GM10847 (cell line): Measurements from ENCODE around the gene ZGRF1.

Experiments
- POLR2A ChIP-seq: IDR thresholded peaks from 2 replicates; pipeline ENCODE4 v1.6.1; 2011; ENCODE audit not compliant: insufficient read length; ENCODE audit errors: extremely low read depth

The ZGRF1 gene

DNA sequence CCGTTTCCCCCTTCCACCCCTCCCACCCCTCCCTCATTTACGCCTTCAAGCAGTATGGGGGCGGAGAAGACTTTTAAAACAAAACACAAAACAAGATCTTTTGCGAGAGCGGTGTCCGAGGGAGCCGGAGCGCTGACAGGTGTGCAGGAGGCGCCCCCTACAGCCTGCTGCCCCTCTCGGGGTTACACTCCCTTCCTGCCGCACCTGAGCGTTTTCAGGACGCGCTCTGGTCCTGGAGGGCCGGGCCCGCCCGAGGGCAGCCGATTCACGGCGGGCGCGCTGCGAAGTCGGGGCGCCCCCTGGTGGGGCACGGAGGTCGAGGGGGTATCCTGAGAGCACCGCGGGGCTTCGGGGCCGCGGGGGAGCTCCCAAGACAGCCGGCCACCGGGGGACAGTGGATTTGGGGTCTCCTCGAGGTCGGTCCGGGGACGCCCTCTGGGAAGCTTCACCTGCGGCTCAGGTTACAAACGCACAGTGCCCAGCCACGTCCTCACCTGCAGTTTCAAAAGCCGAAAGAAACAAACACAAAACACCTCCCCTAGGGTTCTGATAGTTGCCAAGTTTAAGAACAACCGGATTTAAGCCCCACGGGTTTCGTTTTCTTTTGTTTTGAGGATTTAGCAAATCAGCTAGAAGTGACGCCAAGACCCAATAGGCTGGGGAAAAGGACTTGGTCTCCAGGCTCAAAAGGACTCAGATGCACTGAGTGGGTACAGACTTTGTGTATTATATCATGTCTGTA, 112.8 kb downstream of the ZGRF1 start:
- no peak for TF ChIP-seq POLR2A

DNA sequence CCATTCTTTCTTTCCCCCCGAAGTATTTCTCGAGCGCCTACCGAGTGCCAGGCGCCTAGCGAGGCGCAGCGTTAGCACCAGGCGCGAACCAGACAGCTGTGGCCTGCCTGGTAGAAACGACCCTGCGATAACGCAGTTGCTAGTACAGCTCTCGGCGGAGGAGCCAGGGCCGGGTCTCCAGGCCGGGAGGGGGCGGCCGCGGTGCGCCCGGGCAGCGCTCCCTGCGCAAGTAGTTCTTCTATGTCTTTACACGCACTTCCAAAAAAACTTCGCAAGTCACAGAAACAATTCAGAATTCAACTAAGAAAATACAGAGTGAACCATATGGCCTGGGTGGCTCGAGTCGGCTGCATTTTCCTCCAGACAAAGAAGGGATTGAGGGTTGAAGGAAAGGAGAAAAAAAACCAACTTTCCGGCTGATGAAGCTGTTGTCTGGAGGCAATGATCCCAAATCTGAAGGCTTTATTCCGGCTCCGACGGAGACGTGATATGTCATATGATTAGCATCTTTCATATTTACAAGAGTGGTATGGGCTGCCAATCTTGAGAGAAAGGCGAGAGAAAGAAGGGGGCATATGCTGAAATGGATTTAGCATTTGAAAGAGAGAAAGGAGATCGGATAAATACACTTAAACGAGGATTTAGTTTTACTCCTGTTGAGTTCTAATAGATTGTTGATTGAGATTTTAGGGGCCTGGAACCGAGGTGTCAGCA, 113.5 kb downstream of the ZGRF1 start:
- no peak for TF ChIP-seq POLR2A

DNA sequence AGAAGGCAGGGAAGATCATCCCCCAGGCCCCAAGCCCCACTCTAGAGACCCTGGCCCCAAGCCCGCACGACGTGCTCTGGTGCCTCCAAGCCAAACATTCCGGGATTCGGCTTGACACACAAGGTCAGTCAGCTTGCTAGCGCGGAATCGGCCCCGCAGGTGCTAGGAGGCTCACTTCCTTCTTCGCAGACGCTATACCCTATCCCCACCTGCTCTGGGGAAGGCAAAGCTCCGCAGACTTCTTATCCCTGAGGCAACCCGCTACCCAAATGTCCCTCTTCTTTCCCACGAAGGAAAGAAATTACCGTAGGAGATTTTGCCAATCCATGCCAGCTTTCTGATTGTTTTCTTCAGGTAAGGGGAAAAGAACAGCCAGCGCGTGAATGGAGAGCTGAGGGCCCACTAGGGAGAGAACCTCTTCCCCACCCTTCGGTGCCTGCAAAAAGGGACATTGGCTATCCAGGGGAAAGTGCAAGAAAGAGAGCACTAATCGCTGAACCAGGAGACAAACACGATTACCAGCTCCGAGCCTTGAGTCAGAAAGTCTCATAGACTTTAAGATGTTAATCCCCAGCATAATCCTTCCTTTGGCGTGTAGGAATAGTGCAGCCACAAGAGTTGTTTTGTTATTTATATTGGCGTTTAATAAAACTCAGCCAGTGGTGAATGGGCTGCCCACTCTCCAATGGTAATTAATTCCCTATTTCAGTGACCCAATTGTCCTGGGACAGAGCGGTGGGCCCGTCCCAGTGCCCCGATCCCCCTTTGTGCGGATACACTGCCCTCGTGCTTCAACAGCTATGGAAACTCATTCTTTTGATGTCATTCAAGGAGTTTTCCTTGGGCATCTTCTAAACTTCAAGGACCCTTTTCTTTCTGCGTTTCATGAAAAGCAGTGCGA, 115.3 kb downstream of the ZGRF1 start:
- TF ChIP-seq POLR2A: no peak

DNA sequence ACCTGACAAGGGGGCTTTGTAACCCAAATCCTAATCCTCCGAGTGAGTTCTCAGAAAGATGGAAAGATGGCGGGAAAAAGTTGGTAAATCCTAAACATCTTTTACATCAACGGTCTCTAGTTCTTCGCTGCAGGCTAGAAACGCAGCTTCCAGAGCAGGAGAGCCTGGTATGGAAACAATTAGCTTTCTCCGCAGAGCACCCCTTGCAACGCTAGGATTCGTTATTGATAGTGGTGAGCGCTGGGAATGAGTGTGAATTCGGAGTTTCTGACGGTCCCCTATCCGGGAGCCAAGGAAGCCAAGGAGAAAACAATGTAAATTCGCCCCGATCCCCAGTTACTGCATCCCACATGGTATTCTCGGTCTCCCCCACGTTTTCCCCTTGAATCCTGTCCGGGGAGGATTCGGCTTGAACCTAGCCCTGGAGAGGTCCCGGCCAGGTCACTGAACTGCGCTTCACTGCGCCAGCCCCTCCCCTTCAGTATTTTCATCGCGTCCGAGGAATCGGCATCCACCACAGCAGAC, 116.0 kb downstream of the ZGRF1 start:
- TF ChIP-seq POLR2A: no peak

DNA sequence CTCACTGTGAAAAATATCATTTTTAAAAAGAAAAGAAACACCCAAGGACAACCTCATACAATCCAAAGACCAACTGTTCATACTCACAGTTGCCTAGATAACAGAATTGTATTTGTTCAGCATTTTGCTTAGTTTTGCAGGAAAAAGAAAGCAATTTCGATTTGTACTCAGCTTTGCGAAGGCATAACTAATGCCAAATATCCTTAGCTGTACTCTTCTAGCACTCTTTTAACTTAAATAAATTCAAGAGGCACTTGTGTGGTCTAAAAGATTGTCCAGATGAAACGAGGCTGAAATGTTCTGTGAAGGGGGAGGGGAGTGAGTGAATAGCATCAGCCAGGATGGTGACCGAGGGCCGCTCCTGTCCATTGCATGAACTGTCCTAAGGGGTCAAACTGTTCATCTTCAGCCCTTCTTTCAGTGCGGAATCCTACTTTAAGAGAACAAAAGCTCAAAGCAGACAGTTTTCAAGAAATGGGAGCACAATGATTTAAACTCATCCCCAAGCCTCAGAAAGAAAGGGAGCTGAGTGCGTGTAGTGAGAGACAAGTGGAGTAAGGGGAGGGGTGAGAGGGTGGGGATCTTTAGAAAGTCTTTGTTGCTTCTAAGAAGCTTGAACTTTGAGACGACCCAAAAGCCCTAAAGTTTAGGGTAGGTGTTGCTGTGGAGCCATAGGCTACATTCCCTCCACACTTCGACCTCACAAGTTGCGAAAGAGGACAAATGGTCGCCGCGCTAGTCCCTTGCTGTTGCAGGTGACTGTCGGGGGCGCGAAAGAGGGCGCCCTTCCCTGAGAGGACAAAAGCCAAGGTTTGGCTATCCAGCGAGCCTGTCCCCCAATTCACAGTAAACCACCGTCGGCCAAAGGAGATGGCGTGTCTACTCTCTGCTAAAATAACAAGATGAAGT, 116.8 kb downstream of the ZGRF1 start:
- TF ChIP-seq POLR2A: no peak

- TF ChIP-seq POLR2A: no peak
Observed at GRCh38 chr4:112518675-112519074, 118.0 kb downstream of the ZGRF1 start.

DNA sequence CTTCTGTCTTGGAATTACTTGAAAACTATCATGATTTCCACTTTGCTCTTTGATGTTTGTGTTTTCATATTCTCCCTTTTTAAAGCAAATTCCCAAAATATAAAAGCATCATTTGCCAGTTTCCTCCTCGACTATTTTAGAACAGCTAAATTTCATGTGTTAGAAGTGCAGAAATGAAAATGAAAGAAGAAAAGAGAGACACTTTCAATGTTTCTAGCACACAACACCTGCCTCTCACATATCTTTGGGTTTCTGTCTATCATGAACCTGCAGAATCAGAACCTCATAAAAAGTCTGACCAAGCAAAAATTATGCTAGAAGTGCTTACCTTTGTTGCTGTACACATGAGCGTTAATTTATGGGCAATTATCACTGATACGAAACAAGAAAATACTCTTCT, 118.8 kb downstream of the ZGRF1 start:
- TF ChIP-seq POLR2A: no peak

DNA sequence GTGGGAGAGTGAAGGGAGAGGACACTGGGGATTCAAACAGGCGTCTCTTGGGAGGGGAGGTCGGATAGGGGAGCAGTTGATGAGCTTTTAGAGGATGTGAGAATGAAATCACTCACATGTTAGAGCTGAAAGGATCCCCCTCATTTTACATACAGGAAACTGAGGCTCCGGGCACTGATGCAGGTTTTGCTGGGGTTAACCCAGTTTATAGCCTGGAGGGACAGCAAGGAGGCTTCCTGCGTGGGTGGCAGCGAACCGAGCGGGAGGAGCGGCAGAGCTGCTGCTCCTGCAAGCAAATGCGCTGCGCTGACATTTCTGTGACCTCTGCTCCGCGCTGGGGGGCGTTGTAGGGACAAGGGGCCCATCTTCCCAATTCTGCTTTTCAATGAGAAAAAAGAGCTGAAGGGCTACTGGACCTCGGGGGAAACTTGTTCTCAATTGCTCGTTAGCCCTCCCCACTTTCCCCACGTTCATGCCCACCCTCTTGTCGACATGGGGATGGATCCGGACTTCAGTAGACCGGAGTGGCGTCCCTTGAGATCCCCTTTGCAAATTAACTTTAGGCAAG, 119.6 kb downstream of the ZGRF1 start:
- TF ChIP-seq POLR2A: no peak

- no peak for TF ChIP-seq POLR2A
Observed at GRCh38 chr4:112516471-112517066, 120.1 kb downstream of the ZGRF1 start.

DNA sequence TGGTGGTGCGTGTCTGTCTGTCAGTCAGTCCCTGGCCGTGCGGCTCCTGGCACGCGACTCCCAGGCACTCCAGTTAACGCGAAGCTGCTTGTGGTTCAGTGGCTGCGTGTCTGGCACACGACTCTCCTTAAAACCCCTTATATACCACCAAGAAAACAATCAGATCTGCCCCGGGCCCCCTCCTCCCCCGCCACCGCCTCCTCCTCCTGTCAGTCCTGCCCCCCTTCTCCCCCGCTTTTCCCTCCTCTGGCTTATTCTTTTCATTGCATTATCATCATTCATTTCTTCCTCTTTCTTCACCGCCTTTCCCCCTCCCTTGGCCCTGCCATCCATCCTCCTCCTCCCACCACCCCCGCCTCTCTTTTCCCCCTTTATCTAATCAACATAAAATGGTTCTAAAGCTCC, 120.6 kb downstream of the ZGRF1 start, which contains the start of gene NEUROG2:
NEUROG2 (minus strand) TSS at position 115 of the 405 bp plus-strand sequence. CDS start 705 bp downstream, outside the sequence.
- no peak for TF ChIP-seq POLR2A

DNA sequence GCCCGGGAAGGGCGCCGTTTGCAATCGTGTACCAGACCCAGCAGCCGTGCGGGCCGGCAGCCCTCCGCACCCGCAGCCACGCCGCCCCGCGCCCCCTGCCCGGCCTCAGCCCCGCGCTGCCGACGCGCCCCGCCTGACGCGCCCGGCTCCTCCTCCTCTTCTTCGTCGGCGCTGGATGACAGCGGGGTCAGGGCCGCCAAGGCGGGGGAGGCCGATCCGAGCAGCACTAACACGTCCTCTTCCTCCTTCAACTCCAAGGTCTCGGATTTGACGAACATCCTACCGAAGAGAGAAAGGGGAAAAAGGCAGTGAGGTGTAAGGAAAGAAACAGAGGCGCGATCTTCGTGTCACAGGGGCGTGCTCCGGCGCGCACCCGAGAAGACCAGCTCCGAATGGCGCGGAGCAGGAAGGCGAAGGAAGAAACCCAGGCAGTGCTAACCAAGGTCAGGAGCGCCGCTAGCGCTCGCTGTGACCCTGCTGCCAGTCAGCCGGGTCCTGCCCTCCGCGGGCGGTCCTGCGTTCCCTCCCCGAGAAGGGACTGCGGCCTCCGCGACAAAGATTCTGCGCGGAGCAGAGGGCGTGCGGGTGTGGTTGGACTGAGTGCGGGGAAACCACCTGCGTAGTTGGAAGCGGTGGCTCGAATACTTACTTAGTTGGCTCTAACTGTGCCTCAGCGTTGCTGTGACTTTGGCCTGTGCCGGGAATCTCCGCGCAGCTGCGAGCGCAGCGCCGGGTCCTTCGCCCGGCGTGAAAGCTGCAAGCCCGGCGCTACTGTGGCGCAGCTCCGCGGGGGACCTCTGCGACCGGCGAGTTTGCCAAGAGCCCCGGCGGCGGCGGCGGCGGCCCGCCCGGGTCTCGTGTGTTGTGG, 121.3 kb downstream of the ZGRF1 start:
- peak; percentile 7 for TF ChIP-seq POLR2A

DNA sequence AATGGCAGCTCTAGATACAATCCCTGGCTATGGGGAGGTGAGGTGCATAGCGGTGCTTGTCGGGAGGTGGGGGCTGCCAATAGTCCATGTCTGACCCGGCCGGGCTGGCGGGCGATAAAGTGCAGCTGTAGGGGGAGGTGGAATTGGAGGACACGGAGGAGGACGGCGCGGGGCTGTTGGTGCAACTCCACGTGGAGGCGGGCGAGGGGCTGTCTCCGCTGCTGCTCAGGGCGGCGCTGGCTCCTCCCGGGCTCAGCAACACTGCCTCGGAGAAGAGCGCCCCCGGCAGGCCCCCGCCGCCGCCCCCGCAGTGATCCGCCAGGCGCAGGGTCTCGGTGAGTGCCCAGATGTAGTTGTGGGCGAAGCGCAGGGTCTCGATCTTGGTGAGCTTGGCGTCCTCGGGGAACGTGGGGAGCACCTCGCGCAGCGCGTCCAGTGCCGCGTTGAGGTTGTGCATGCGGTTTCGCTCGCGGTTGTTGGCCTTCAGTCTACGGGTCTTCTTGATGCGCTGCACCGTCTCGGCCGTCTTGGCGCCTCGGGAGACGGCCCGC, 122.0 kb downstream of the ZGRF1 start:
- TF ChIP-seq POLR2A: no peak

- no peak for TF ChIP-seq POLR2A
Observed at GRCh38 chr4:112513971-112514646, 122.6 kb downstream of the ZGRF1 start.
